Frontal cortex (tissue), 4 donors: ENCODE data around the gene NUDT1. TPM values are rescaled to one million over a fixed set of nuclear protein-coding genes. Genes with fewer than 3 reads are reported as not detected.

Experiments
- DNase-seq, 2 donors: peaks; one replicate each; pipeline ENCODE4 v3.0.0; 2012; ENCODE audit warnings: low spot score in 2 of 2
- FAIRE-seq: peaks from 2 replicates; lab custom pipeline; 2012; peaks lifted over from hg19 to GRCh38; lab: Jason Lieb, UNC
- total RNA-seq: library from RNA; depleted of rRNA; stranded (reverse); fragments of >200 nt; gene quantifications from one replicate; pipeline ENCODE4 v1.2.3, GENCODE V29; 2014
- donor health status: control.
- donor health status: control.
- donor health status: control.

The NUDT1 gene
- total RNA-seq, 1 donor from 2014 or later = 15.5 TPM

- no peak for DNase-seq
- no peak for FAIRE-seq
Observed at GRCh38 chr7:2244404-2244995, 2.5 kb downstream of the NUDT1 start.

- DNase-seq (no peak), FAIRE-seq (no peak)
Observed at GRCh38 chr7:2245883-2246675, 4.1 kb downstream of the NUDT1 start.

DNA sequence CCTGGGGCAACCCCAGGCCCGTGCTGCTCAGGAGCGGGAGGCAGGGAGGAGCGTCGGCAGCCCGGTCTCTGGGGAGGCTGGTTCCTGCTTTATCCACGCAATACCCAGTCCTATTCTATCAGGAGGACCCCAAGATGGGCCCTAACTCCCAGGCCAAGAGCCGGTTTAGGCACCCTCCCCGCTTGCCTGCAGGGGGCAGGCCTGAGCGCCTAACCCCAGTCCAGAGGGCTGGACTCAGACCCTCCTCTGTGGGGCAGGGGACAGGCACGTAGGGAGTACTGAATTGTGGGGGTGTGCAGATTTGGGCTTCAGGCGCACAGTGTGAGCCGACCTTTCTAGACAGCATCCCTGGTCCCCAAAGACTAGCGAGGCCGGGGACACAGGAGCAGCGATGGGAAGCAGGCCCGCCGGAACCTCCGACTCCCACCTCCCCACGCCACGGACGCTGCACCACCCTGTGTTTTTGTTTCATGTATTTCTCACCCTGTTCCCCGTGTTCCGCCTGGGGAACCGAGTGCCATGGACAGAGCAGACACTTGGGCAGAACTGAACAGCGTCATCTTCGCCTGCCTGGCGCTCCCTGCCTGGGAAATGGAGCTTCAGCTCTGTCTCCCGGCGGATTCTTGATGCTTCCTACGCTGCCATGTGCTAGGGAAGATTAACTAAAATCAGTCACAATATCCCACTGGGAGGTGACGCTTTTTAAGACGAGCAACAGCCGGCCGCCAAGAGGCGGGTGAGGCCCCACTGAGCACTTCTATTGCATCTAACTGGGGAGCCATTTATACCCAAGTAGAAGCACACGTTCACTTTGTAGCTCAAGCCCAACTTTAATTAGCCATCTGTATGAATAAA, 5.3 kb downstream of the NUDT1 start:
- DNase-seq = no peak
- FAIRE-seq = no peak

DNA sequence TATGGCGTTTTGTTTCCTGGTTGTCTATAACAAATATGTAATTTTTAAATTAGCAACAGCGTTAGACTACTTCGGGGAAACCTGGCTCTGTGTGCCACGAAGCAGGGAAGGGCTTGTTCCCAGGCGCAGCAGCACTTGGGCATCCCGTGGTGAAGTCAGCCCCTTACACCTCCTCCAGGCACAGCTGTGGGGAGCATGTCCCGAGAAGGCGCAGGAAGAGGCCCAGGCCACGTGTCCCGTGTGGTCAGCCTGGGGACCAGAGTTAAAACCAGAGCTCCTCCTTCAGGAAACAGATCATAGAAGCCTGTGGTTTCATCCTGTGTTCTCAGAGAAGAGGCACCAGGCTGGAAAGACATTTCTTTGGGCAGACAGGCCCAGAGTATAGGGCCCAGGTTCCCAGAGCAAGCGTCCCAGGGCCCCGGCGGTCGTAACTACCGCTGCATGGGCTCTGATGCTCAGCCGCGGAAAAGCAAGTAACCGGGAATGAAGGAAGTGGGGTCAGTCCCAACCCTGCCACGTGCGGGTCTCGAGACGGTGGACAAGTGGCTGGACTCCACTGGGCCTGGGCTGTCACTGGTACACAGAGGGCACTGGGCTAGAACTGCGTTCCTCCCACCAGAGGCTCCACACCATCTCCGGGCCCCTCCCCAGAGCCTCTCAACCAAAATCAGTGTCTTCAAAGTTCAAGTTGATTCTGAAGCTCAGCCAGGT, 7.1 kb downstream of the NUDT1 start:
- DNase-seq (peak in 1 of 2 donors; percentile 67), FAIRE-seq (no peak)

DNA sequence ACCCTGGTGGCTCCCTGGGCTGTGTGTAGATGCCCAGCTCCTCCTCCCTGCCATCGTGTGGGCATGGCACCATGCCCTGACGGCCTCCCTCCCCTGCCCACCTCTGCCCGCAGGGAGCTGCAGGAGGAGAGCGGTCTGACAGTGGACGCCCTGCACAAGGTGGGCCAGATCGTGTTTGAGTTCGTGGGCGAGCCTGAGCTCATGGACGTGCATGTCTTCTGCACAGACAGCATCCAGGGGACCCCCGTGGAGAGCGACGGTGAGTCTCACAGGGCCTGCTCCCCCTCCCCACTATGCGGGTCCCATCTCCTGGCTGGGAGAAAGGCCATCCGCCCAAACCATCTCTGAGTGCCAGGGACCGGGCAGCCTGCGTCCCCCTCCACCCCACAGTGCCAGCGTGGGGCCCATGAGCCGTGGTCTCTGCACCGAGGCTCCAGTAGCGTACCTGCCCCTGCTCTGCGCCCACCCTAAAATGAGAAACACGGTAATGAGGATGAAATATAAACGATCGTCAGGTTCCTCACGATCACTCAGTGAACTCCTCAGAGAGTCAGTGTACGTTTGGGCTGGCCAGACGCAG, 7.8 kb downstream of the NUDT1 start:
- FAIRE-seq = no peak
- DNase-seq = no peak

- FAIRE-seq (no peak), DNase-seq (no peak)
Observed at GRCh38 chr7:2251381-2251780, 9.4 kb downstream of the NUDT1 start.

GRCh38 chr7:2251841-2252771, 10.1 kb downstream of the NUDT1 start:
- no peak for FAIRE-seq

DNA sequence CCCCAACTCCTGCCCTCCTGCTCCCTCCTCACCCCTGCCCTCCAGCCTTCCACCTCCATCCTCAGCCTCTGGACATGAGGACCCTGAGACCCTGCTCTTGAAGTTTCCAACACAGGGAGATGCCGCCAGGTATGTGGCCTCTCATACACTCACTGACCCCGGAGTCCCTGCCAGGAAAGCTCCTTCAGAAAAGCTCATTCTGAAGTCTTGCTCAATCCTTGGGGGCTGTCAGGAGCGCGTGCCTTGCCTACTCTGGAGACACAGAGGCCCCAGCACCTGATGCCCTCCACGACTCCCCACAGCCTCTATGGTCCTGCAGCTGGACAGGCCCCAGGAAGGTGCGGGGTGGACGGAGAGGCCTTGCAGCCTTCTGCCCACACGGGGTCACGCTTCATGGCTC, 11.0 kb downstream of the NUDT1 start:
- DNase-seq (no peak), FAIRE-seq (no peak)

More at GRCh38 chr7:2251841-2252771, 10.1 kb downstream of the NUDT1 start:
- no peak for DNase-seq

DNA sequence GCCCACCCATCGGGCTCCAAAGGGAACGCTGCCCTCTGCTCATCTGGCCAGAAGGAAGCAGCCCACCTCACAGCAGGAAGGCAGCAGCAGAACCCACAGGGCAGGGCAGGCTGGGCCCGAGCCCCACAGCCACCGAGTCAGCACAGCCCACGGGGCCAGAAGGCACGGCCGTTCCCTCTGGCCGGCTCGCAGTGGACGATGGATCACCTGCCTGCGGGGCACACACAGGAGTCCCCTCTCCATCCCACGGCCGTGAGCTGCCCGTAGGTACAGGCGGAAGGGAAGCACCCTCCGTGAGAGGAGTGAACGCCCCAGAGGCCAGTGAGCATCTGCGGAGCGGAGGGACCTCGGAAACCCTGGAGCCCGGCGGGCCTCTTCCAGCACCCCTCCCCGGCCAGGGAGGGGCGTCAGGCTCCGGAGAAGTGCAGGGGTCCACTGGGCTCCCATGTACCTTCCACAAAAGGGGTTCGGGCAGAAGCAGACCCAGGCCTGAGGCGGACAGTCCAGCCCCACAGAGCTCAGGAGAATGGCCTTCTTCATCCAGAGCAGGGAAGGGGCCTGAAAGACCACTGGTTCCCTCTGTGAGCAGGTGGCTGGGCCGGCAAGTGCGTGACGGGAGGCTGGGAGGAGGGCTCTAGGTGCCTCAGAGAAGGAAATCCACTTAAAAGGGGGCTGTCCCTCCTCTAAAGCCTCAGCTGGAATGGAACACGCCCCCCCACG, 11.7 kb downstream of the NUDT1 start:
- FAIRE-seq (no peak), DNase-seq (no peak)

DNA sequence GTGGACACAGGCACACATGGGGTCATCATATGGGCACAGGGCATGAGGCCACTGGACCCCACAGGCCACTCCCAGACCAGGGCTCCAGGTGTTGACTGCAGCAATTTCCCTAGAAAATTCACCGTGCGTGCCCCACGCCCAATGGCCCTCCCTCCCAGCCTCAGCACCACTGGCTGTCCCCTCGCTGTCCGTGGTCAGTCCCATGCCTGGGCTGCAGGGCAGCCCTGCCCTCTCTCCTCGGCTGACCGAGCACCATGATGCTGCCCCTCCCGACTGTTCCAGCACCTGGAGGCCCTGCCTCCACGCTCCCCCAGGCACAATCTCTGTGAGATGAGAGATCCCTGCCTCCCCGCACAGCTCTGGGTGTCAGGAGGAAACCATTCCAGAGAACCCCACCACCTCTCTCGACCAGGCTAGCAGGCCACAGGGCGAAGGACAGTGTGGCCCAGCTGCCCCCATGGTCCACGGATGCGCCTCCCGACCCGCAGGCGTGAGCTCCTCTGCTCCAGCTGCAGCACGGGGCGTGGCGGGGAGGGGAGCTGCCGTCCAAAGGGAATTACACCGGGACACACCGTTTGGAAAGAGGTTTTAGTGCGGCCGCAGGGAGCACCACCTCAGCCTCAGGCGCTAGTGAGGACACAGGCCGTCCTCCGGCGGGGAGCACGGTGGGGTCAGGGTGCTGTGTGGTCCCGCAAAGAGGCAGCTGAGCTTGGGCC, 12.6 kb downstream of the NUDT1 start:
- DNase-seq (no peak), FAIRE-seq (no peak)

- FAIRE-seq = no peak
- no peak for DNase-seq
Observed at GRCh38 chr7:2255145-2256139, 13.4 kb downstream of the NUDT1 start.

GRCh38 chr7:2256306-2257045, 14.4 kb downstream of the NUDT1 start:
- DNase-seq (no peak), FAIRE-seq (no peak)

DNA sequence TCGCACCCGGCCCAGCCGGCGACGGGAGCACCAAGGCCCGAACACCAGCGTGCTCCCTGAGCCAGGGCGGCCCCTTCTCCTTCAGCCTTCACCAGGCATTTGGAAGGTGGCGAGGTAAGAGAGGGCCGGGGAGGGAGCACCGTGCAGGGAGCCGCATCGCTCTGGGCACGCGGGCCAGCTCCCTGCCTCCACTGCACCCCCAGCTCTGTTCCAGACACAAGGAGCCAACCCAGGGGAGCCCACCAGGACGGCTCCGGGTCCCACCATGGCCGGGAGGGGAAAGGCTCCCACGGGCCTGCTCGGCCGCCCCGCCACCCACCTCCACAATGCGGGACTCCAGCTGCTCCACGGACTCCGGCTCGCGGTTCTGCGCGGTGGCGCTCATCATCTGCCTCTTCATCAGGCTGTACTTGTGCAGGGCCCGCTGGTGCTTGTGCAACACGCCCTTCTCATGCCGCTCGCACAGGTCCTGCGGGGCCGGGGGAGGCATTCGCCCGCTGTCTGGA, 15.1 kb downstream of the NUDT1 start:
- DNase-seq (no peak), FAIRE-seq (no peak)

GRCh38 chr7:2257651-2258050, 15.6 kb downstream of the NUDT1 start:
- no peak for DNase-seq
- no peak for FAIRE-seq

DNA sequence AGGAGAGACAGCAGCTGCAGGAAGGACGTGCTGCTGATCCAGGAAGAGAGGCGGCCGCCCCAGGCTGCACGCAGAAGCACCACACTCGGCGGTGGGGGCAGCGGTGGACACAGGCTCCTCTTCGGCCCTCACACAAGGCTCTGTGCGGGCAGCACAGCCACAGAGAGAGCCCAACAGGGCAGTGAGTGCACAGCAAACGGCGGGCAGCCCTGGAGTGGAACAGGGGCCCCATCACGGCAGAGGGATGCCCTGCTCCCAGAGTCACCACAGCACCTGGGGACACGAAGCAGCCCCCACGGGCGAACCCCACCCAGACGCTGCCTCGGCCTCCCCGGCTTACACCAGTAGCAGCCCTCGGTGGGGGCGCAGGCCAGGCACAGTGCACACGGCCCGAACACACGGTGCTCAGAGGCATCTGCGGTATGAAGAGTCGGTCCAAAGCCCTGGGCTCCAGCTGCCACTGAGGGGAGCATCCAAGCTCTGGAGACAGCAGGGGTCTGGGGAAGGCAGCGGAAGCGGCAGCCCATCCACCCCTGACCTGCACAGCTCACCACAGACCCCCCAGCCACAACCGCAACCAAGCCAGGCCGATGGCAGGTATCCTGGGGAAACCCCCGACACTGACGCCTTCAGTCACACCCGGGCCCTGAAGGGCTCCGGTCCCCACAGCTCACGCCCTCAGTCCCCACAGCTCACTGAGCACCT, 16.8 kb downstream of the NUDT1 start:
- FAIRE-seq (no peak), DNase-seq (no peak)
